Vagina (tissue), 2 donors: ENCODE results near the gene STARD10. TPM values are rescaled to one million over a fixed set of nuclear protein-coding genes. Genes with fewer than 3 reads are reported as not detected.
"Not testable (repeated sequence)": the region's sequence is repeated elsewhere in the genome, so short reads cannot be mapped to it uniquely, and the experiment has no call there.

Experiments used
- DNase-seq, 2 donors: peaks; one replicate each; pipeline ENCODE4 v3.0.0-alpha.2; 2017; ENCODE audit errors: extremely low spot score in 2 of 2
- H3K27ac ChIP-seq: fragments of 200-600 bp; sonication (generic); one replicate; pipeline ENCODE4 v1.5.1; 2019
- H3K27me3 ChIP-seq: fragments of 200-600 bp; sonication (generic); one replicate; pipeline ENCODE4 v1.5.1; 2019
- H3K36me3 ChIP-seq, 2 donors: fragments of 200-600 bp; sonication (generic); one replicate each; pipeline ENCODE4 v1.5.1; 2017 to 2019
- H3K4me1 ChIP-seq: fragments of 200-600 bp; sonication (generic); one replicate; pipeline ENCODE4 v1.5.1; 2019
- H3K4me3 ChIP-seq, 2 donors: fragments of 200-600 bp; sonication (generic); 1 replicate in 1 of 2; 2 replicates in 1 of 2; pipeline ENCODE4 v1.5.1; 2016 to 2019
- H3K9me3 ChIP-seq: fragments of 200-600 bp; sonication (generic); one replicate; pipeline ENCODE4 v1.5.1; 2019
- CTCF ChIP-seq, 3 experiments: fragments of 450-650 bp in 2 of 3; fragments of 200-600 bp in 1 of 3; sonication (generic) in 1 of 3; IDR thresholded peaks; one replicate each; pipeline ENCODE4 v1.5.1; 2017 to 2019; ENCODE audit warnings: antibody characterized with exemption in 3 of 3, mild to moderate bottlenecking in 2 of 3, moderate library complexity in 2 of 3
- POLR2A ChIP-seq, 2 donors: fragments of 450-650 bp; IDR thresholded peaks; one replicate each; pipeline ENCODE4 v1.6.1; 2017; ENCODE audit warnings: antibody characterized with exemption in 2 of 2, mild to moderate bottlenecking in 2 of 2, moderate library complexity in 2 of 2
- POLR2AphosphoS5 ChIP-seq, 2 donors: sonication (generic); formaldehyde crosslinking; IDR thresholded peaks; one replicate each; pipeline ENCODE4 v1.9.0; 2017; ENCODE audit warnings: antibody characterized with exemption in 2 of 2, mild to moderate bottlenecking in 2 of 2, low read depth in 1 of 2; ENCODE audit not compliant: insufficient read depth in 1 of 2
- intact Hi-C: fragments of 100-400 bp; cut with DNase I; formaldehyde crosslinking; loops from one replicate; pipeline ENCODE4 v1.15.1; 2023
- total RNA-seq: library from RNA; depleted of rRNA; stranded (reverse); fragments of >200 nt; gene quantifications from one replicate; pipeline ENCODE4 v1.2.3, GENCODE V29; 2016

The STARD10 gene
- total RNA-seq, 1 donor from 2014 or later: 75.9 TPM

GRCh38 chr11:72808331-72808798 is 14.5 kb upstream of the STARD10 start:
- intact Hi-C loops: no loop called here
- H3K36me3 ChIP-seq: no peaks in the 10 kb centered on the region
- TF ChIP-seq CTCF (IDR thresholded peaks at IDR 0.05): no peak
- no peak for TF ChIP-seq POLR2A (IDR thresholded peaks at IDR 0.05)
- TF ChIP-seq POLR2AphosphoS5 (IDR thresholded peaks at IDR 0.05; ENCODE audit: insufficient read depth in 1 of 2, low read depth in 1 of 2): no peak
- no peak overlapping the region for H3K27ac ChIP-seq
- peaks cover 21% of the 10 kb centered on the region for H3K4me1 ChIP-seq
- no peaks in the 10 kb centered on the region for H3K9me3 ChIP-seq
- H3K27me3 ChIP-seq: no peaks in the 10 kb centered on the region
- peak in 1 of 2 donors; percentile 49 for DNase-seq
- no peak overlapping the region for H3K4me3 ChIP-seq

GRCh38 chr11:72807792-72808191 is 13.9 kb upstream of the STARD10 start:
- no peak overlapping the region for H3K27ac ChIP-seq

GRCh38 chr11:72807021-72807693 is 13.3 kb upstream of the STARD10 start:
- H3K36me3 ChIP-seq: no peaks in the 10 kb centered on the region
- TF ChIP-seq POLR2AphosphoS5 (IDR thresholded peaks at IDR 0.05; ENCODE audit: insufficient read depth in 1 of 2, low read depth in 1 of 2) (no peak), POLR2A (IDR thresholded peaks at IDR 0.05) (no peak), CTCF (IDR thresholded peaks at IDR 0.05) (no peak)
- H3K27ac ChIP-seq: peak overlapping the region; percentile 7
- intact Hi-C loops: no loop called here
- DNase-seq: no peak
- H3K4me1 ChIP-seq: peaks cover 9% of the 10 kb centered on the region
- H3K4me3 ChIP-seq: no peak overlapping the region
- no peaks in the 10 kb centered on the region for H3K9me3 ChIP-seq
- H3K27me3 ChIP-seq: no peaks in the 10 kb centered on the region

More at GRCh38 chr11:72807792-72808191, 13.9 kb upstream of the STARD10 start:
- intact Hi-C loops: no loop called here
- H3K4me1 ChIP-seq: peaks cover 16% of the 10 kb centered on the region
- H3K9me3 ChIP-seq: no peaks in the 10 kb centered on the region
- no peaks in the 10 kb centered on the region for H3K36me3 ChIP-seq
- TF ChIP-seq POLR2A (IDR thresholded peaks at IDR 0.05) (no peak), POLR2AphosphoS5 (IDR thresholded peaks at IDR 0.05; ENCODE audit: insufficient read depth in 1 of 2, low read depth in 1 of 2) (no peak), CTCF (IDR thresholded peaks at IDR 0.05) (no peak)
- H3K27me3 ChIP-seq: no peaks in the 10 kb centered on the region
- H3K4me3 ChIP-seq: no peak overlapping the region
- no peak for DNase-seq

GRCh38 chr11:72806378-72806777 is 12.5 kb upstream of the STARD10 start:
- intact Hi-C loops, H3K9me3 ChIP-seq, H3K4me3 ChIP-seq, H3K27me3 ChIP-seq, H3K4me1 ChIP-seq, DNase-seq, H3K36me3 ChIP-seq, H3K27ac ChIP-seq: not testable (repeated sequence)

- DNase-seq: no peak
- Histone ChIP-seq H3K4me3 (no peak overlapping the region), H3K27me3 (no peaks in the 10 kb centered on the region), H3K36me3 (no peaks in the 10 kb centered on the region), H3K27ac (no peak overlapping the region), H3K9me3 (no peaks in the 10 kb centered on the region), H3K4me1 (no peaks in the 10 kb centered on the region)
- intact Hi-C loops: no loop called here
- no peak for TF ChIP-seq POLR2A (IDR thresholded peaks at IDR 0.05)
- no peak for TF ChIP-seq POLR2AphosphoS5 (IDR thresholded peaks at IDR 0.05; ENCODE audit: insufficient read depth in 1 of 2, low read depth in 1 of 2)
- no peak for TF ChIP-seq CTCF (IDR thresholded peaks at IDR 0.05)
Measured at GRCh38 chr11:72805216-72805615, 11.4 kb upstream of the STARD10 start.
